Sigmoid colon (tissue), 7 donors: ENCODE measurements around the gene DYRK4. TPM values are rescaled to one million over a fixed set of nuclear protein-coding genes. Genes with fewer than 3 reads are reported as not detected.

Experiments
- DNase-seq: peaks from one replicate; pipeline ENCODE4 v3.0.0-alpha.2; 2019
- H3K27ac ChIP-seq, 4 donors: fragments of 200-600 bp; sonication (generic); one replicate each; pipeline ENCODE4 v1.5.1; 2016 to 2019; ENCODE audit warnings: mild to moderate bottlenecking in 1 of 4
- H3K27me3 ChIP-seq, 3 donors: fragments of 200-600 bp; sonication (generic); one replicate each; pipeline ENCODE4 v1.5.1; 2019; ENCODE audit warnings: mild to moderate bottlenecking in 1 of 3
- H3K36me3 ChIP-seq, 4 donors: fragments of 200-600 bp; sonication (generic); one replicate each; pipeline ENCODE4 v1.5.1; 2016 to 2019
- H3K4me1 ChIP-seq, 4 donors: fragments of 200-600 bp; sonication (generic); one replicate each; pipeline ENCODE4 v1.5.1; 2017 to 2019
- H3K4me3 ChIP-seq, 4 donors: fragments of 200-600 bp; sonication (generic); one replicate each; pipeline ENCODE4 v1.5.1; 2017 to 2019; ENCODE audit warnings: mild to moderate bottlenecking in 2 of 4, moderate library complexity in 1 of 4
- H3K9me3 ChIP-seq, 4 donors: fragments of 200-600 bp in 3 of 4; sonication (generic) in 3 of 4; one replicate each; pipeline versions ENCODE4 v1.5.1 to v1.6.1; 2013 to 2019
- CTCF ChIP-seq, 4 experiments: fragments of 450-650 bp in 3 of 4; fragments of 200-600 bp in 1 of 4; IDR thresholded peaks; one replicate each; pipeline ENCODE4 v1.5.1; 2016 to 2019; ENCODE audit warnings: antibody characterized with exemption in 4 of 4, mild to moderate bottlenecking in 3 of 4, moderate library complexity in 2 of 4
- EP300 ChIP-seq, 4 donors: sonication (generic); formaldehyde crosslinking; IDR thresholded peaks; one replicate each; pipeline ENCODE4 v1.6.1; 2017; ENCODE audit warnings: antibody characterized with exemption in 4 of 4
- POLR2A ChIP-seq, 2 donors: fragments of 450-650 bp; IDR thresholded peaks; one replicate each; pipeline ENCODE4 v1.6.1; 2016; ENCODE audit warnings: antibody characterized with exemption in 2 of 2, mild to moderate bottlenecking in 2 of 2, moderate library complexity in 2 of 2
- POLR2AphosphoS5 ChIP-seq, 4 donors: sonication (generic); formaldehyde crosslinking; IDR thresholded peaks; one replicate each; pipeline ENCODE4 v1.6.1; 2017; ENCODE audit warnings: antibody characterized with exemption in 4 of 4
- WGBS, 2 donors: extraction: QIAGEN DNeasy Blood & Tissue Kit; methylation state at CpG; one replicate each; pipeline ENCODE4 v1.1.7; 2013; 5-methylcytosine and 5-hydroxymethylcytosine counted together
- intact Hi-C: fragments of 100-400 bp; cut with DNase I; formaldehyde crosslinking; loops from one replicate; pipeline ENCODE4 v1.15.1; 2023
- polyA plus RNA-seq, 3 donors: library from polyadenylated mRNA; stranded (reverse); fragments of 200-250 nt; gene quantifications; one replicate each; pipeline ENCODE4 v1.2.3, GENCODE V29; 2013
- total RNA-seq, 4 donors: library from RNA; depleted of rRNA; stranded (reverse); fragments of >200 nt; gene quantifications; one replicate each; pipeline ENCODE4 v1.1.0, GENCODE V29; 2016
- donor health status: healthy with polysubstance abuse.
- donor health status: Bipolar disorder and iron deficiency.
- donor health status: healthy.

The DYRK4 gene
- total and polyA plus RNA-seq, 7 donors, result 22.5 to 63.5 (median 31.9) TPM

- Histone ChIP-seq H3K27me3 (no peaks in the 10 kb centered on the region), H3K9me3 (no peaks in the 10 kb centered on the region), H3K36me3 (peaks cover 4 to 43% (median 17%) of the 10 kb centered on the region in 4 donors), H3K4me3 (no peak overlapping the region), H3K27ac (no peak overlapping the region), H3K4me1 (peaks cover 0 to 30% (median 17%) of the 10 kb centered on the region in 4 donors)
- no peak for TF ChIP-seq EP300 (IDR thresholded peaks at IDR 0.05)
- no peak for TF ChIP-seq POLR2AphosphoS5 (IDR thresholded peaks at IDR 0.05)
- TF ChIP-seq CTCF (IDR thresholded peaks at IDR 0.05), result no peak
- TF ChIP-seq POLR2A (IDR thresholded peaks at IDR 0.05), result no peak
- no peak for DNase-seq
- intact Hi-C loops, result no loop called here
These were observed 91.2 kb downstream of the DYRK4 start for GRCh38 chr12:4653257-4653656.

DNA sequence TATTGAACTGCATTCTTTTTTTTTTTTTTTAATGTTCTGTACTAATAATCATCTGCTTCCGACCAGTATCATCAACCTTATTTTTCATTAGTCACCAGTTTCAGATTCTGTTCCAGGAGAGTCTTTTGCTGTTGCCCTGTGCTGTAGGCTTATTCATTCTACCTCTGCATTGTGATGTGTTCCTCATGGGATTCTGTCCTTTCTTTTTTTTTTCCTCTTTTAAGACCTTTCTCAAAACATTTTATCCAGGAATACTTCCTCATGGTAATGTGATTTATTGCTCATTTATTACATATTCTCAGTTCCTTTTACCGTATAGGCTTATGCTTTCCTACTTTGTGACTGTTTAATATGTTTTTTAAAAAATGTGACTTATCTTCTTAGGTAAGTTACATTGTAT is 91.7 kb downstream of the DYRK4 start:
- Histone ChIP-seq H3K9me3 (no peaks in the 10 kb centered on the region), H3K4me1 (peaks cover 0 to 29% (median 16%) of the 10 kb centered on the region in 4 donors), H3K27ac (no peak overlapping the region), H3K4me3 (no peak overlapping the region), H3K27me3 (no peaks in the 10 kb centered on the region), H3K36me3 (peaks cover 4 to 48% (median 20%) of the 10 kb centered on the region in 4 donors)
- WGBS, 2 donors, result 60 to 64% methylated on average over 2 of the region's 2 CpGs
- TF ChIP-seq CTCF (IDR thresholded peaks at IDR 0.05), result no peak
- TF ChIP-seq EP300 (IDR thresholded peaks at IDR 0.05), result no peak
- TF ChIP-seq POLR2A (IDR thresholded peaks at IDR 0.05), result no peak
- TF ChIP-seq POLR2AphosphoS5 (IDR thresholded peaks at IDR 0.05), result no peak
- intact Hi-C loops, result no loop called here
- no peak for DNase-seq

Other genes starting within 250 kb of the DYRK4 start
- gene TIGAR, start 241.0 kb upstream of the DYRK4 start, total RNA-seq, result 1 to 10 TPM; 4.4 to 6.0 (median 5.2) TPM
- 10 to 100 TPM in 1 of 3 donors, 1 to 10 TPM in 2; 7.1 to 14.6 (median 7.8) TPM for gene TIGAR, start 241.0 kb upstream of the DYRK4 start, polyA plus RNA-seq
- gene FGF23, start 182.5 kb upstream of the DYRK4 start, total RNA-seq, result not detected
- gene FGF23, start 182.5 kb upstream of the DYRK4 start, polyA plus RNA-seq, result not detected
- gene FGF6, start 116.4 kb upstream of the DYRK4 start, total RNA-seq, result not detected
- not detected for gene FGF6, start 116.4 kb upstream of the DYRK4 start, polyA plus RNA-seq
- gene RAD51AP1, start 23.3 kb upstream of the DYRK4 start, total RNA-seq, result 1 to 10 TPM in 3 of 4 donors, under 1 TPM in 1; 0.49 to 2.5 (median 1.5) TPM
- gene RAD51AP1, start 23.3 kb upstream of the DYRK4 start, polyA plus RNA-seq, result 1 to 10 TPM; 3.0 to 8.6 (median 7.3) TPM
- gene AKAP3, start 86.8 kb downstream of the DYRK4 start, total RNA-seq, result 1 to 10 TPM in 1 of 4 donors, under 1 TPM in 3; 0.36 to 1.6 (median 0.91) TPM
- 1 to 10 TPM; 1.3 to 2.4 (median 1.4) TPM for gene AKAP3, start 86.8 kb downstream of the DYRK4 start, polyA plus RNA-seq
- gene NDUFA9, start 86.9 kb downstream of the DYRK4 start, total RNA-seq, result 10 to 100 TPM; 21.3 to 41.1 (median 38.7) TPM
- gene NDUFA9, start 86.9 kb downstream of the DYRK4 start, polyA plus RNA-seq, result 10 to 100 TPM; 52.2 to 99.8 (median 69.1) TPM
- 1 to 10 TPM; 1.1 to 3.6 (median 1.6) TPM for gene GALNT8, start 158.2 kb downstream of the DYRK4 start, total RNA-seq
- gene GALNT8, start 158.2 kb downstream of the DYRK4 start, polyA plus RNA-seq, result 1 to 10 TPM; 2.8 to 8.1 (median 3.6) TPM